ENCODE measurements around the gene E2F2. TPM values are rescaled to one million over a fixed set of nuclear protein-coding genes. Genes with fewer than 3 reads are reported as not detected.
"Not testable (repeated sequence)": the region's sequence is repeated elsewhere in the genome, so short reads cannot be mapped to it uniquely, and the experiment has no call there.

Gene E2F2
- total and polyA plus RNA-seq, 7 donors, result 0.03 to 0.32 (median 0.06) TPM; not detected in 2

- Histone ChIP-seq H3K9me3 (no peaks in the 10 kb centered on the region), H3K4me3 (no peak overlapping the region), H3K27ac (no peak overlapping the region), H3K4me1 (peaks cover 2% of the 10 kb centered on the region), H3K36me3 (ENCODE audit: insufficient read depth in 1 of 2, low read depth in 1 of 2) (no peaks in the 10 kb centered on the region), H3K27me3 (ENCODE audit: insufficient read depth in 3 of 3, low read length in 2 of 3) (no peaks in the 10 kb centered on the region)
- intact Hi-C loops (cut with DNase I), result loop anchor here (1.0 to 2.0 kb wide), 2 partner anchors 93 to 94 kb away; no protein-coding TSS in a partner anchor
- DNase-seq (peak; percentile 72 to 84), ATAC-seq (peak; percentile 82 to 87 (median 86))
- 36 to 40% (median 39%) methylated on average over 8 of the region's 8 CpGs for WGBS, 3 donors
- TF ChIP-seq, protein P1, sequence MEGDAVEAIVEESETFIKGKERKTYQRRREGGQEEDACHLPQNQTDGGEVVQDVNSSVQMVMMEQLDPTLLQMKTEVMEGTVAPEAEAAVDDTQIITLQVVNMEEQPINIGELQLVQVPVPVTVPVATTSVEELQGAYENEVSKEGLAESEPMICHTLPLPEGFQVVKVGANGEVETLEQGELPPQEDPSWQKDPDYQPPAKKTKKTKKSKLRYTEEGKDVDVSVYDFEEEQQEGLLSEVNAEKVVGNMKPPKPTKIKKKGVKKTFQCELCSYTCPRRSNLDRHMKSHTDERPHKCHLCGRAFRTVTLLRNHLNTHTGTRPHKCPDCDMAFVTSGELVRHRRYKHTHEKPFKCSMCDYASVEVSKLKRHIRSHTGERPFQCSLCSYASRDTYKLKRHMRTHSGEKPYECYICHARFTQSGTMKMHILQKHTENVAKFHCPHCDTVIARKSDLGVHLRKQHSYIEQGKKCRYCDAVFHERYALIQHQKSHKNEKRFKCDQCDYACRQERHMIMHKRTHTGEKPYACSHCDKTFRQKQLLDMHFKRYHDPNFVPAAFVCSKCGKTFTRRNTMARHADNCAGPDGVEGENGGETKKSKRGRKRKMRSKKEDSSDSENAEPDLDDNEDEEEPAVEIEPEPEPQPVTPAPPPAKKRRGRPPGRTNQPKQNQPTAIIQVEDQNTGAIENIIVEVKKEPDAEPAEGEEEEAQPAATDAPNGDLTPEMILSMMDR (IDR thresholded peaks at IDR 0.05), result peak; percentile 92
Observed at GRCh38 chr1:23544444-23545389, 13.7 kb upstream of the E2F2 start.

DNA sequence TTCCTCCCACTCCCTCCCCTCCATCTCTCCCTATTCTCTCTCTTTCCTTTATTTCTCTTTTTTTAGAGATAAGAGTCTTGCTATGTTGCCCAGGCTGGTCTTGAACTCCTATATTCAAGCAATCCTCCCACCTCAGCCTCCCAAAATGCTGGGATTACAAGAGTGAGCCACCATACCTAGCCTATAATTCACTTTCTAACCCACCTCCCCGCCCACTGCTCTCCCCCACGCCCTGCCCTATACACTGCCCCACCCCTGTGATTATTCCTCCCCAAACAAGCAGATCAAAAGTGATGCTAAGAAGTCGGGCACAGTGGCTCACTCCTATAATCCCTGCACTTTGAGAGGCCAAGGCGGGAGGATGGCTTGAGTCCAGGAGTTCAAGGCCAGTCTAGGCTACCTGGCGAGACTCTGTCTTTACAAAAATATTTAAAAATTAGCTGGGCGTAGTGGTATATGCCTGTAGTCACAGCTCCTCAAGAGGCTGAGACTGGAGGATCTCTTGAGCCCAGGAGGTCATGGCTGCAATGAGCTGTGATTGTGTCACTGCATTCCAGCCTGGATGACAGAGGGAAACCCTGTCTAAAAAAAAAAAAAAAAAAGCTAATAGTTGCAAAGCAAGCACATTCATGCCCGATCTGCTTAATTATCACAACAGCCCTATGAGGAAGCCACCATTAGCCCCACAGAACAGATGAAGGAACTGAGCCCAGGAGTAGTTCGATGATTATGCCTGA, 12.8 kb upstream of the E2F2 start:
- TF ChIP-seq, protein P1 (IDR thresholded peaks at IDR 0.05), result no peak
- Histone ChIP-seq H3K36me3 (ENCODE audit: insufficient read depth in 1 of 2, low read depth in 1 of 2) (no peaks in the 10 kb centered on the region), H3K27me3 (ENCODE audit: insufficient read depth in 3 of 3, low read length in 2 of 3) (no peaks in the 10 kb centered on the region), H3K4me3 (no peak overlapping the region), H3K4me1 (peaks cover 2% of the 10 kb centered on the region), H3K27ac (no peak overlapping the region), H3K9me3 (no peaks in the 10 kb centered on the region)
- DNase-seq (no peak), ATAC-seq (no peak)
- 80 to 84% (median 83%) methylated on average over 8 of the region's 8 CpGs for WGBS, 3 donors
- intact Hi-C loops (cut with DNase I), result loop anchor here (1.0 to 2.0 kb wide), 2 partner anchors 93 to 95 kb away; no protein-coding TSS in a partner anchor

DNA sequence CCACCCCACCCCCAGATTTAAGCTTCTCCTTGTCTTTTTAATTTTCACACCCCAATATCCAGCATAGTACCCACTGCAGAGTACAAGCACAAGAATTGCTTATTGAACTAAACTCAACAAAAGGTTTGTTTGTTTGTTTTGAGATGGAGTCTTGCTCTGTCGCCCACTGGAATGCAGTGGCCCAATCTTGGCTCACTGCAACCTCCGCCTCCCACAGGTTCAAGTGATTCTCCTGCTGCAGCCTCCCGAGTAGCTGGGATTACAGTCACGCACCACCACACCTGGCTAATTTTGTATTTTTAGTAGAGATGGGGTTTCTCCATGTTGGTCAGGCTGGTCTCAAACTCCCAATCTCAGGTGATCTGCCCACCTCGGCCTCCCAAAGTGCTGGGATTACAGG, 11.9 kb upstream of the E2F2 start:
- WGBS, 3 donors, result 89 to 93% (median 90%) methylated on average over 5 of the region's 5 CpGs
- H3K36me3 ChIP-seq (ENCODE audit: insufficient read depth in 1 of 2, low read depth in 1 of 2); ATAC-seq; H3K27ac ChIP-seq; H3K4me1 ChIP-seq; intact Hi-C loops (cut with DNase I); DNase-seq; H3K4me3 ChIP-seq; H3K27me3 ChIP-seq (ENCODE audit: insufficient read depth in 3 of 3, low read length in 2 of 3); H3K9me3 ChIP-seq: not testable (repeated sequence)

- 3 to 6% (median 5%) methylated on average over 16 of the region's 16 CpGs for WGBS, 3 donors
Observed at GRCh38 chr1:23539698-23540266, 8.7 kb upstream of the E2F2 start.

More at GRCh38 chr1:23539698-23540266, 8.7 kb upstream of the E2F2 start:
- Histone ChIP-seq H3K36me3 (ENCODE audit: insufficient read depth in 1 of 2, low read depth in 1 of 2) (no peaks in the 10 kb centered on the region), H3K4me1 (peaks cover 2% of the 10 kb centered on the region), H3K27ac (peak overlapping the region; percentile 5), H3K4me3 (peak overlapping the region; percentile 26), H3K27me3 (ENCODE audit: insufficient read depth in 3 of 3, low read length in 2 of 3) (no peaks in the 10 kb centered on the region), H3K9me3 (no peaks in the 10 kb centered on the region)
- TF ChIP-seq, protein P1 (IDR thresholded peaks at IDR 0.05), result peak; percentile 90
- intact Hi-C loops (cut with DNase I), result loop anchor here (2.0 kb wide), 1 partner anchor 43 kb away; no protein-coding TSS in a partner anchor
- peak; percentile 87 to 94 (median 89) for ATAC-seq
- DNase-seq, result peak; percentile 83 to 91
